ENCODE data around the gene SYCP2L.

GRCh38 chr6:10999994-11000393 is 113.1 kb downstream of the SYCP2L start:
- TF ChIP-seq GATA2 (IDR thresholded peaks at IDR 0.05; ENCODE audit: low read depth, low read length) (no peak), GATA3 (IDR thresholded peaks at IDR 0.05; ENCODE audit: low read depth, low read length) (no peak)
